Right hindlimb (tissue), 1 donor: Measurements from ENCODE around the gene CHM.

Experiments used
- DNase-seq: peaks from one replicate; pipeline ENCODE4 v3.0.0-alpha.2; 2018

The CHM gene

DNA sequence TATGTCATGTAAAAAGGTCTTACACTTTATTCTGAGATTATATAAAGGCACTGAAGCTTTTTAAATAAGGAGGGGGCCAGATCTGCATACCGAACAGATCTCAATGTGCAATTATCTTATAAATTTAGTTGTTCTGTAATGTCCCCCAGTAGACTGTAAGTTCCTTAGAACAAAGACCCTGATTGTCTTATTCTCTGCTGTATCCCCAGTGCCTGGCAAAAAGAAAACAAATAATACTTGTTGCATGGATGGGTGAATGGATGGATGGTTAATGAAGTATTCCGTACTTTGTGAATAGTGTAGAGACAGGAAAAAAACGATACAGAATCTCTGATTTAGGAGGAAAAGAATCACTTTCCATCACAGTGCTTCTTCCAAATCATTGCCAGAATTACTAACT, 141.5 kb downstream of the CHM start:
- DNase-seq, result no peak

DNA sequence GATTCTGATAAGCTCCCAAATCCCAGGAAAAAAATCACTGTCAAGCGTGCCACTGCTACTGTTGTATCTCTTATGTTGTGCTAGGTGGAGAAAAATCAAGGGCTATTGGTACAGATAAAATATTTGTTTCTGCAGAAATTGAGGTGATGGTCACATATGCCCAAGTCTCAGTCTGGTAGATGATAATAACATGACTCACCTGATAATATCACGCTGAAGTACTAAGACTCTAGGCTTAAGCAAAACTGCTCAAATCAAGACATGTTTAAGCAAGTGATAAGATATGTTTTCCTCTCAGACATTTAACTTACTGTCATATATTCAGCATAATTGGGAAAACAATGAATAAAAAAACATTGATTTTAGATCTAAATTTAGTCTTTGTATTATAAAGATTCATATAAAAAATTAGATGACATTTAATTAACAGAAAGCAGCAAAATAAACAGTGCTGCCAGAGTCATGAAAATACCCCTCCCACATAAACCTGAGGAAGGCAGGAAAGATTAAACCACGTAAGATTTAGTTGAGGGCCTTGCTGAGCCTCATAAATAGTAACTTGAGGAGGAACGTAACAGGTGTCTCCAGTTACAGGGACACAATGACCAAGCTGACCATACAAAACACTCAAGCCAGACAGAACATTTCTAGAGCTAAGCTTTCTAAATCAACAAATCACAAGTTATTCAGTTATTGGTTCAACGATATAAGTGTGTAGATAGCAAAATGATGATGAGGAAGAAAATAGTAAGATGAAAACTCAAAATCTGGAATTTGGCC, 143.5 kb downstream of the CHM start:
- no peak for DNase-seq

- no peak for DNase-seq
Measured at GRCh38 chrX:85897362-85898126, 149.8 kb downstream of the CHM start.

GRCh38 chrX:85882601-85883000, 164.8 kb downstream of the CHM start:
- no peak for DNase-seq

GRCh38 chrX:85870585-85870984, 176.8 kb downstream of the CHM start:
- no peak for DNase-seq

GRCh38 chrX:85865324-85865723, 182.0 kb downstream of the CHM start:
- no peak for DNase-seq

- no peak for DNase-seq
Measured at GRCh38 chrX:85859426-85859825, 187.9 kb downstream of the CHM start.

DNA sequence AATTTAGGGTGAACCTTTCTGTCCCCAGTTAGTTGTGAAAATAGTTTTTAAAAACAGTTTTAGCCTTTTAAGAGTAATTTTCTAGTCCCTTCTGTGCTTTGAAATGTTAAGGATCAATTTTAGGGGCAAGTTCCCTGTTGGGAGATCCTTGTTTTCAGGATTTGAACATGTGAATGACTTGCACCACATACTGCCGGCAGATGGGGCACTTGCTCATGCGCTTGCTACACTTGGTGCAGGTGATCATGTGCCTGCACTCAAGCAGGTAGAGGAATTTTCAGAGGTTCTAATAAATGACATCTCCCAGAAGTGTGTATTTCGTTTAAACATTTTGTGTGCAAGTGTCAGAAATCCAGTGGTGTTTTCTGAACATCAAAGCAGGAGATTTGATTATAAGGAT, 195.9 kb downstream of the CHM start:
- no peak for DNase-seq

DNA sequence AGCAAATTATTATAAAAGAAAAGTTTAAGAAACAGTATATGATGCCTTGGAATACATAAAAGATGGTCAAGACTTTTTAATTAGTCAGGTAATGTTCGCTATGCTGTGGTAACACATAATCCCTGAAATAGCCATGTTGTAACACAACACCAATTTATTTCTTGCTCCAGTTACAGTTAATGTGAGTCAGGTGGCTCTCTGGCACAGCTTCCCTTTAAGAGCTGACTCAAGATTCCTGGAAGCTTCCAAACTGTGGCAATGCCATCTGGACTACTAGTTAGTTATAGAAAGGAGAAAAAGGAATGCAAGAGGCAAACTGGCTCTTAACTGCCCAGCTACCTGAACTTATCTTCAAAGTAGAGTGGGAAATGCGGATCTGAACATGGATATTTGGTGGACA, 210.5 kb downstream of the CHM start:
- DNase-seq, result no peak

DNA sequence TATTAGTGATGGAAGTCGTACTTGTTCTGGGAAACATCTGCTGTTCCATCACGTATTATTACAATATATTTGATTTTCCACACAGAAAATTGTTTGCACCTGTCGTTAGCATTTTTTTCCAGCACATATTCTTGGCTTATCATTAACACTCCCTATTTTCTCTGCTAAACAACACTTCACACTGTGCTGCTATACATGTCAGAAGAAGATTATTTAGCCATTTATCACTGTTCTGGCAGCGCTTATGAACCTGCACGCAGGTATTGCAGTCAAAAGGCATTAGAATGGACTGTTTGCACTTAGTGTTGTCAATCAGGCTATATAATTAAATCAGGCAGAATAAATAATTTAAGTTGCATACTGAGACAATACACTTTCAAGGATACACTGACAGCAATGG, 218.6 kb downstream of the CHM start:
- DNase-seq, result no peak

DNA sequence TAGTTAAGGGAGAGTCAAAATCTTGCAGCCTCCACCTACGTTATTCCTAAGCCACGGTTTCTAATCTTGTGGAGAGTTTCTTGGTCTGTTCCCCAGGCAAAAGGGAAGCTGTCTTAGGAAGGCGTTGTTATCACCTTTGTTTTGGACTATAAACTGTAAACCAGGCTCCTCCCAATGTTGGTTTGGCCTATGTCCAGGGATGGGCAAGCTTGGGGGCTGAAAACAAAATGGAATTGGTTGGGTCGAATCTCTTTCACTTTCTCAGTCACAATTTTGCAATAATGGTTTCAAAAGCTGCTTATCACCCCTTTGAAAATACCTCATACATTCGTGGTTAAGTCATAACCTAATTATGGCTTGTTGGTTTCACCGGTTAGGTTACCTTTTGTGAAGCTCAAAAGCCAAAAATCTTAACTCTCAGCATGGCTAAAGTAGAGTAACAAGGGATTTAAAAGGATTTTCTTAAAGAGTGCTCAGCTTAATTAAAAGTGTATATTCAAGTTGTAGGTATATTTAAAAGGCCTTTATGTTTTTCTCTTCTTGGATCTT, 232.1 kb downstream of the CHM start:
- DNase-seq, result no peak
